Endothelial cell of umbilical vein (primary cell): Measurements from ENCODE around the gene STAT4. TPM values are rescaled to one million over a fixed set of nuclear protein-coding genes. Genes with fewer than 3 reads are reported as not detected.

Experiments used
- BruUV-seq: library from RNA; stranded (reverse); fragments of 400-500 nt; replicated peaks from 2 replicates; lab custom pipeline; 2021; lab: Mats Ljungman, UMichigan
- CTCF ChIA-PET: fragments of 300-600, 350-600 bp; sonication (Branson Sonifier 250); formaldehyde crosslinking; loops from one replicate; lab custom pipeline; 2021; ENCODE audit warnings: antibody characterized with exemption, inconsistent platforms; lab: Charles Lee
- POLR2A ChIA-PET: fragments of 300-600, 350-600 bp; sonication (Branson Sonifier 250); formaldehyde crosslinking; loops from one replicate; lab custom pipeline; 2021; ENCODE audit warnings: antibody characterized with exemption, inconsistent platforms; lab: Charles Lee
- DNase-seq: peaks from one replicate; pipeline ENCODE4 v3.0.0-alpha.2; 2011; ENCODE audit warnings: low read depth, low spot score
- FAIRE-seq: peaks from 2 replicates; lab custom pipeline; 2011; peaks lifted over from hg19 to GRCh38; lab: Jason Lieb, UNC
- H2AFZ ChIP-seq: 2 replicates; pipeline ENCODE4 v1.6.0; 2012; ENCODE audit warnings: low read depth, low read length, control low read depth, inconsistent platforms
- H3K27ac ChIP-seq: 2 replicates; pipeline ENCODE4 v1.5.1; 2011; ENCODE audit warnings: low read depth, mild to moderate bottlenecking, control low read depth, low read length, moderate library complexity; ENCODE audit not compliant: insufficient read depth
- H3K27me3 ChIP-seq, 2 experiments: 2 replicates each; pipeline versions ENCODE4 v1.6.0 to v1.6.1; 2011; ENCODE audit warnings: low read length in 2 of 2, mixed read lengths in 1 of 2; ENCODE audit not compliant: control insufficient read depth in 2 of 2, insufficient read depth in 2 of 2
- H3K36me3 ChIP-seq, 2 experiments: 2 replicates in 1 of 2; 3 replicates in 1 of 2; pipeline ENCODE4 v1.5.1; 2011; ENCODE audit warnings: low read length in 2 of 2, mild to moderate bottlenecking in 1 of 2, moderate library complexity in 1 of 2; ENCODE audit not compliant: control insufficient read depth in 2 of 2, insufficient read depth in 2 of 2; ENCODE audit errors: extremely low read depth in 1 of 2
- H3K4me1 ChIP-seq: 3 replicates; pipeline ENCODE4 v1.5.1; 2011; ENCODE audit warnings: mild to moderate bottlenecking, low read length; ENCODE audit not compliant: control insufficient read depth, insufficient read depth; ENCODE audit errors: extremely low read depth
- H3K4me2 ChIP-seq: 2 replicates; pipeline ENCODE4 v1.6.1; 2011; ENCODE audit warnings: low read length, control low read depth, mixed read lengths; ENCODE audit not compliant: insufficient read depth
- H3K4me3 ChIP-seq, 3 experiments: fragments of 200-600 bp in 1 of 3; sonication (generic), shearing (Covaris generic) in 1 of 3; replicated peaks in 1 of 3; 2 replicates each; pipeline ENCODE4 v1.5.1; 2011 to 2016; ENCODE audit warnings: control low read depth in 3 of 3, low read length in 3 of 3, mild to moderate bottlenecking in 2 of 3, inconsistent platforms in 1 of 3, low read depth in 1 of 3, moderate library complexity in 1 of 3; ENCODE audit not compliant: insufficient read depth in 1 of 3
- H3K79me2 ChIP-seq: 2 replicates; pipeline ENCODE4 v1.6.0; 2012; ENCODE audit warnings: low read length, inconsistent platforms; ENCODE audit not compliant: control insufficient read depth, insufficient read depth
- H3K9ac ChIP-seq: replicated peaks from 2 replicates; pipeline ENCODE3; 2011; ENCODE audit warnings: low read length, control low read depth; ENCODE audit not compliant: insufficient read depth; ENCODE audit errors: extremely low read depth
- H3K9me1 ChIP-seq: replicated peaks from 3 replicates; pipeline ENCODE4 v1.6.0; 2011; ENCODE audit warnings: mild to moderate bottlenecking, low read length; ENCODE audit not compliant: control insufficient read depth, insufficient read depth; ENCODE audit errors: extremely low read depth
- H3K9me3 ChIP-seq: replicated peaks from 2 replicates; pipeline ENCODE4 v1.5.1; 2012; ENCODE audit warnings: low read length, inconsistent platforms; ENCODE audit not compliant: control insufficient read depth, insufficient read depth
- H4K20me1 ChIP-seq: replicated peaks from 2 replicates; pipeline ENCODE3; 2011; ENCODE audit warnings: mild to moderate bottlenecking, low read length; ENCODE audit not compliant: control insufficient read depth, insufficient read depth; ENCODE audit errors: extremely low read depth
- CTCF ChIP-seq, 2 donors: IDR thresholded peaks; 1 replicate in 1 of 2; 2 replicates in 1 of 2; pipeline ENCODE4 v1.5.1; 2011; ENCODE audit warnings: low read length in 2 of 2, mild to moderate bottlenecking in 2 of 2, moderate library complexity in 2 of 2, control low read depth in 1 of 2, inconsistent platforms in 1 of 2, low read depth in 1 of 2; ENCODE audit not compliant: insufficient read depth in 1 of 2; ENCODE audit errors: extremely low read depth in 1 of 2
- EZH2 ChIP-seq: IDR thresholded peaks from 2 replicates; pipeline ENCODE4 v1.6.1; 2012; ENCODE audit warnings: borderline replicate concordance, low read depth, mild to moderate bottlenecking, moderate library complexity, low read length, inconsistent platforms; ENCODE audit not compliant: severe bottlenecking
- FOS ChIP-seq: IDR thresholded peaks from 2 replicates; pipeline ENCODE4 v1.6.1; 2011; ENCODE audit warnings: mild to moderate bottlenecking, low read length, moderate library complexity, borderline replicate concordance; ENCODE audit not compliant: insufficient read depth
- GATA2 ChIP-seq: IDR thresholded peaks from 2 replicates; pipeline ENCODE4 v1.7.0; 2011; ENCODE audit warnings: low read depth, mild to moderate bottlenecking, moderate library complexity, mixed read lengths, low read length; ENCODE audit not compliant: insufficient read length, insufficient read depth
- JUN ChIP-seq: IDR thresholded peaks from 2 replicates; pipeline ENCODE4 v1.6.1; 2011; ENCODE audit warnings: borderline replicate concordance, low read depth; ENCODE audit not compliant: insufficient read length, insufficient read depth
- MAX ChIP-seq: IDR thresholded peaks from 2 replicates; pipeline ENCODE4 v1.6.1; 2011; ENCODE audit not compliant: insufficient read depth, insufficient read length
- MYC ChIP-seq: IDR thresholded peaks from one replicate; pipeline ENCODE4 v1.6.1; 2011; ENCODE audit warnings: mild to moderate bottlenecking, low read depth, low read length
- POLR2A ChIP-seq: IDR thresholded peaks from 2 replicates; pipeline ENCODE4 v1.6.1; 2012; ENCODE audit warnings: low read depth, mild to moderate bottlenecking, control low read depth, low read length
- POLR2AphosphoS5 ChIP-seq: IDR thresholded peaks from 2 replicates; pipeline ENCODE4 v1.6.1; 2012; ENCODE audit warnings: low read depth, mild to moderate bottlenecking, control low read depth, low read length, moderate library complexity; ENCODE audit not compliant: insufficient read depth
- dilution Hi-C: fragments of 300-500 bp; cut with MboI; formaldehyde crosslinking; loops from one replicate; pipeline ENCODE4 v1.15.0; 2019; ENCODE audit warnings: low sequenced_read_pairs; ENCODE audit not compliant: extremely low pct_ligation_motif_present
- intact Hi-C: fragments of 100-400 bp; cut with micrococcal nuclease; formaldehyde crosslinking; loops from one replicate; pipeline ENCODE4 v1.10.0; 2022
- polyA plus RNA-seq, 4 experiments: library from polyadenylated mRNA; depleted of rRNA in 3 of 4; stranded (reverse) in 3 of 4; unstranded in 1 of 4; fragments of >200 nt; gene quantifications; 2 replicates each; pipeline versions ENCODE4 v1.2.1 to v1.2.3, GENCODE V29; 2011 to 2012; ENCODE audit warnings: missing spikeins in 1 of 4
- total RNA-seq: library from RNA; stranded (reverse); gene quantifications from 2 replicates; pipeline ENCODE4 v1.2.3, GENCODE V29; 2021

Gene STAT4
- total and polyA plus RNA-seq, 2 donors (not counting 3 experiments of a cell fraction or from before 2014, with no cell fraction given): 0.46 to 1.2 TPM

- Histone ChIP-seq H3K9ac (no peak overlapping the region), H3K4me2 (no peak overlapping the region), H3K4me3 (no peak overlapping the region), H3K9me1 (no peaks in the 10 kb centered on the region), H2AFZ (no peak overlapping the region), H3K9me3 (no peaks in the 10 kb centered on the region), H3K4me1 (peaks cover 21% of the 10 kb centered on the region), H4K20me1 (no peaks in the 10 kb centered on the region), H3K27me3 (no peaks in the 10 kb centered on the region), H3K79me2 (no peaks in the 10 kb centered on the region), H3K36me3 (peaks cover 17 to 63% of the 10 kb centered on the region in 2 experiments), H3K27ac (no peak overlapping the region)
- dilution Hi-C loops (no loop called here), intact Hi-C loops (no loop called here)
- TF ChIP-seq GATA2 (no peak), POLR2A (no peak), CTCF (IDR thresholded peaks at IDR 0.05; ENCODE audit: extremely low read depth in 1 of 2, insufficient read depth in 1 of 2, low read depth in 1 of 2, low read length in 2 of 2) (no peak), POLR2AphosphoS5 (no peak), JUN (no peak), MYC (no peak), FOS (no peak), MAX (no peak), EZH2 (no peak)
- ChIA-PET CTCF (interaction anchor here (1.4 kb wide), 2 partner anchors 15 to 110 kb away, joined by 3 to 4 read pairs; no protein-coding TSS in a partner anchor), POLR2A (no interaction called here)
- FAIRE-seq (no peak), DNase-seq (no peak)
- BruUV-seq: no TSS peak
Measured at GRCh38 chr2:190987116-190987515, 163.7 kb downstream of the STAT4 start.
